RWPE1 (cell line): ENCODE measurements around the gene SURF2.
A peak's percentile ranks its signal among the peaks of the same experiment; 100 is the strongest.
"Not testable (repeated sequence)": the region's sequence is repeated elsewhere in the genome, so short reads cannot be mapped to it uniquely, and the experiment has no call there.

Source experiments
- CTCF ChIA-PET: fragments of 350-600 bp; sonication (Branson Sonifier 250); formaldehyde crosslinking; extraction: SDS; loops from one replicate; lab custom pipeline; 2021; lab: Yijun Ruan, JAX
- POLR2A ChIA-PET: fragments of 400-600 bp; formaldehyde crosslinking; extraction: SDS; loops from one replicate; lab custom pipeline; 2020; ENCODE audit warnings: antibody characterized with exemption; ENCODE audit not compliant: low non-redundant PET; lab: Yijun Ruan, JAX
- DNase-seq: peaks from one replicate; pipeline ENCODE4 v3.0.0; 2012; ENCODE audit warnings: low spot score
- H3K27ac ChIP-seq: fragments of 450-650 bp; 2 replicates; pipeline ENCODE4 v1.5.1; 2017
- TF ChIP-seq, protein P1 (sequence below): fragments of 450-650 bp; conservative IDR thresholded peaks from 2 replicates; pipeline ENCODE4 v1.5.1; 2017; ENCODE audit warnings: low read depth, mild to moderate bottlenecking

SURF2 gene

DNA sequence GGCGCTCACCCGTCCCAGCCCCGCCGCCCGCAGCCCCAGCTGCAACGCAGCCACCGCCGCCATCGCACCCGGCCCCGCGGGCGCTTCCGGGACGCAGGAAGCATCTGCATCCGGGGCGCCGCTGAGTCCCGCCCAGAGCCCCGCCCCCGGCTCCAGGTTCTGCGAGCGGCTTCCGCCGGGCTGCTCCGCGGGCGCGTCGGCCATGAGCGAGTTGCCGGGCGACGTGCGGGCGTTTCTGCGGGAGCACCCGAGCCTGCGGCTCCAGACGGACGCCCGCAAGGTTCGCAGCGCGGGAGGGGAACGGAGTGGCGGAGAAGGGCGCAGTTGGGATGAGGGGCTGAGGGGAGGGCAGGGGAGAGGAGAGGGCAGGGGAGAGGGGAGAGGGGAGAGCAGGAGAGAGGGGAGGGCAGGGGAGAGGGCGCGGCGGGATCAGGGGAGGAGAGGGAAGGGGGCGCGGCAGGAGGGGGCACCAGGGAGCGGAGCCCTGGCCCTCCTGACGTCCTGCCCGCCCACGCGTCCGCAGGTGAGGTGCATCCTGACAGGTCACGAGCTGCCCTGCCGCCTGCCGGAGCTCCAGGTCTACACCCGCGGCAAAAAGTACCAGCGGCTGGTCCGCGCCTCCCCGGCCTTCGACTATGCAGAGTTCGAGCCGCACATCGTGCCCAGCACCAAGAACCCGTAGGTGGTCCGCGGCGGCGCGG lies at the start of gene SURF2, which contains the start of gene SURF1:
SURF2 (plus strand) TSS at position 160 of the 701 bp plus-strand sequence; CDS start at position 203, 43 bp downstream.
SURF1 (minus strand) TSS at position 97 of the 701 bp plus-strand sequence; CDS start at position 63, 34 bp downstream.
- TF ChIP-seq, protein P1, sequence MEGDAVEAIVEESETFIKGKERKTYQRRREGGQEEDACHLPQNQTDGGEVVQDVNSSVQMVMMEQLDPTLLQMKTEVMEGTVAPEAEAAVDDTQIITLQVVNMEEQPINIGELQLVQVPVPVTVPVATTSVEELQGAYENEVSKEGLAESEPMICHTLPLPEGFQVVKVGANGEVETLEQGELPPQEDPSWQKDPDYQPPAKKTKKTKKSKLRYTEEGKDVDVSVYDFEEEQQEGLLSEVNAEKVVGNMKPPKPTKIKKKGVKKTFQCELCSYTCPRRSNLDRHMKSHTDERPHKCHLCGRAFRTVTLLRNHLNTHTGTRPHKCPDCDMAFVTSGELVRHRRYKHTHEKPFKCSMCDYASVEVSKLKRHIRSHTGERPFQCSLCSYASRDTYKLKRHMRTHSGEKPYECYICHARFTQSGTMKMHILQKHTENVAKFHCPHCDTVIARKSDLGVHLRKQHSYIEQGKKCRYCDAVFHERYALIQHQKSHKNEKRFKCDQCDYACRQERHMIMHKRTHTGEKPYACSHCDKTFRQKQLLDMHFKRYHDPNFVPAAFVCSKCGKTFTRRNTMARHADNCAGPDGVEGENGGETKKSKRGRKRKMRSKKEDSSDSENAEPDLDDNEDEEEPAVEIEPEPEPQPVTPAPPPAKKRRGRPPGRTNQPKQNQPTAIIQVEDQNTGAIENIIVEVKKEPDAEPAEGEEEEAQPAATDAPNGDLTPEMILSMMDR, result peak; percentile 28
- POLR2A ChIA-PET, result interaction anchor here (0.7 to 1.5 kb wide), 3 partner anchors 9 to 667 kb away, joined by 3 to 9 read pairs (median 4); partner anchors contain the start of genes MED22 and RPL7A
- DNase-seq, result peak; percentile 94
- peak within 1 kb of the TSS; percentile 75 for H3K27ac ChIP-seq
- CTCF ChIA-PET, result interaction anchor here (0.6 to 2.2 kb wide), 5 partner anchors 10 to 334 kb away, joined by 3 to 11 read pairs (median 4); no protein-coding TSS in a partner anchor

DNA sequence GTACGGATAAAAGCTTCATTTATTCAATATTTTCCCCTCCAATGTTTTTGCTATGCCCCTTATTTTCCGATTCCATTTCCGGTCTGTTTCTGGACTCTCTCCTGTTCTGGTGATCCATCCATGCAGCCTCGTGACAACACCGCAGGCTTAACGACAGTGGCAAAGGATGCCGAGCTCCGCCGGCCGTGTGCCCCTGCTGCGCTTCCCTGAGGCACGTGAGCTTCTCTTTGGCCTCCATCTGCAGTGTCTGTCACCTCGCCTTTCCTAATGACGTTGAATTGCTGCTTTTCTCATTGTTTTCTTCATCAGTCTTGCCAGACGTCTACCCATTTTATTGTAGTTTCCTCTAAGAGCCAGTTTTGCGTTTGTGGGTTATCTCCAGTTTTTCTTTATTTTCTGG lies 49.0 kb upstream of the SURF2 start:
- CTCF ChIA-PET, result interaction anchor here (0.6 to 0.7 kb wide), 2 partner anchors 119 to 162 kb away, joined by 3 read pairs; no protein-coding TSS in a partner anchor

DNA sequence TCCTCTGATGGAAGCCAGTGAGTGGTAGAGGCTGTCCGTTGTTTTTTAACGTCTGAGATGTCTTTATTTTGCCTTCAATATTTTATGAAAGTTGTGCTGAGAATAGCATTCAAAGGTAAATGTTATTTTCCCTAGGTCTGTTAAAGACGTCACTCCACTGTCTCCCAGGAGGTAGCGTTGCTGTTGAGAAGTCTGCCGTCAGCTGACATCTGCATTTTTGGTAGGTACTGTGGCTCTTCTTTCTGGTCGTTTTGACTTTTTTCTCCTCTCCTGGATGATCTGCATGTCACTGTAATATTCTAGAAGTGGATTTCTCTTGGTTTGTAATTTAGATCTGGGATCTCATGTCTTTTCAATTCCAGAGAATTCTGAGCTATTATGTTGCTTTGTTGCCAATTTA lies 46.7 kb upstream of the SURF2 start:
- no peak overlapping the region for H3K27ac ChIP-seq
- CTCF ChIA-PET, result interaction anchor here (0.7 kb wide), 1 partner anchor 146 kb away, joined by 3 read pairs; no protein-coding TSS in a partner anchor

More for the DNA sequence above, 49.0 kb upstream of the SURF2 start:
- TF ChIP-seq, protein P1, result no peak
- POLR2A ChIA-PET, result no interaction called here
- H3K27ac ChIP-seq, result no peak overlapping the region
- no peak for DNase-seq

DNA sequence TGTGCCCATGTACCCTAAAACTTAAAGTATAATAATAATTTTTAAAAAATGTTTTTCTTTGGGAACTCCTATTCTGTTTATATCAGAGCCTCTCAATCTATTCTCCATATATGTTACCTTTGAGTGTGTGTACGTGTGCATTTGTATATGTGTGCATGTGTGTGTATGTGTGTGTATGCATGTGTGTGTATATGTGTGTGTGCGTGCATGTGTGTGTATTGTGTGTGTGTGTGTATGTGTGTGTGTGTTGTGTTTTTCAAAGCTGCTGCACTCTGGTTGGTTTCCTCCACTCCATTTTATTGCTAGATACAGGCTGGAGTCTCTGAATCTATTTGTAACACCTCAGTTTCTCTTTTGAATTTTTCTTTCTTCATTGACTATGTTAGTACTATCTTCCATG lies 40.4 kb upstream of the SURF2 start:
- H3K27ac ChIP-seq, result no peak overlapping the region
- ChIA-PET CTCF (no interaction called here), POLR2A (no interaction called here)
- TF ChIP-seq, protein P1, result no peak
- DNase-seq, result no peak

More for the DNA sequence above, 46.7 kb upstream of the SURF2 start:
- POLR2A ChIA-PET, result no interaction called here
- no peak for DNase-seq
- TF ChIP-seq, protein P1, result no peak

DNA sequence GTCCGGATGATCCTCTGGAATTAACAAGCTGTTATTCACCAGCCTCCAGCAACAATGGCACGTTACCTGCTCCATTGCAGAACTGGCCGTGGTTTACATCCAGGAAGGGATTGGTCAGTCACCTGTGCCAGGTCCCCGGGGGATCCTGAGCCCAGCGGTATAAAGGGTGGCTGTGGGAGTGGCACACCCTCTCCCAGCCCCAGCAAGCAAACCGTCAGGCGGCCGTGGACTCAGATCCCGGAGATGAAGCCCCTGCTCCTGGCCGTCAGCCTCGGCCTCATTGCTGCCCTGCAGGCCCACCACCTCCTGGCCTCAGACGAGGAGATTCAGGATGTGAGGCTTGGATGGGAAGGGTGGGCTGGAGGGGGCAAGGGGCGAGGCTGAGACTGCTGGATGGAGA lies 38.8 kb upstream of the SURF2 start:
- POLR2A ChIA-PET, DNase-seq, CTCF ChIA-PET, H3K27ac ChIP-seq: not testable (repeated sequence)

DNA sequence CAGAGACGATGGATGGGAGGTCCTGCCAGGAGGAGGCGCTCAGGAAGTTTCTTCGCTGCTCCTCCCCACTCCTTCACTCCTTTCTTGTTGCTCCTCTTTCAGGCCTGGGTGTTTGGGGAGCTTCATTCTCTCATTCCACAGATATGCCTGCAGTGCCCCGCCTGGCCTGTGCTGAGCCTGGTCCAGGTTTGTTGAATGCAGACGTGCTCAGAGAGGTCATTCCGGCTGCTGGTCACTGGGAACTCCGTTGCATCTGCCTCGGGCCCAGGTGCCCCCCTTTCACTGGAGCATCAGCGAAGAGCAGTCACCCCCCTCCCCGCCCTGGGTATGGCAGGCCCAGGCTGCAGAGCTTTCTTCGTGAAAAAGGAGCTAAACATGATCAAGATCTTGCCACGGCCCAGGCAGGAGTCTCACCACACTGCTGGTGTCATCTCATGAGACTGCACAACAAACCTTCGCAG lies 35.9 kb upstream of the SURF2 start:
- no peak overlapping the region for H3K27ac ChIP-seq
- ChIA-PET CTCF (interaction anchor here (0.6 to 1.6 kb wide), 4 partner anchors 17 to 179 kb away, joined by 3 to 10 read pairs (median 4); no protein-coding TSS in a partner anchor), POLR2A (no interaction called here)
- TF ChIP-seq, protein P1, result no peak
- DNase-seq, result no peak
